AG04449 (cell line): ENCODE measurements around the gene PPM1N.
A peak's percentile ranks its signal among the peaks of the same experiment; 100 is the strongest.

ENCODE experiments used
- CTCF ChIA-PET: fragments of 350-600 bp; formaldehyde crosslinking; extraction: SDS; loops from one replicate; lab custom pipeline; 2021; ENCODE audit warnings: antibody characterized with exemption; lab: Yijun Ruan, JAX
- POLR2A ChIA-PET: fragments of 400-600, 350-600 bp; formaldehyde crosslinking; extraction: SDS; loops from one replicate; lab custom pipeline; 2020; ENCODE audit warnings: antibody characterized with exemption, inconsistent platforms; lab: Yijun Ruan, JAX
- DNase-seq: peaks from one replicate; pipeline ENCODE4 v3.0.0-alpha.2; 2010; ENCODE audit warnings: low read depth, low spot score
- H3K4me3 ChIP-seq: 2 replicates; pipeline ENCODE4 v1.5.1; 2011; ENCODE audit warnings: low read depth, mild to moderate bottlenecking, control low read depth, low read length
- CTCF ChIP-seq: IDR thresholded peaks from one replicate; pipeline ENCODE4 v1.5.1; 2011; ENCODE audit warnings: mild to moderate bottlenecking, moderate library complexity, low read length, control low read depth, inconsistent platforms; ENCODE audit not compliant: insufficient read depth; ENCODE audit errors: missing control alignments

PPM1N gene

GRCh38 chr19:45474606-45475521 lies 23.4 kb upstream of the PPM1N start:
- POLR2A ChIA-PET, result no interaction called here
- H3K4me3 ChIP-seq, result no peak overlapping the region
- no peak for DNase-seq
- CTCF ChIA-PET, result interaction anchor here (1.0 to 19.3 kb wide), 6 partner anchors 8 to 73 kb away, joined by 3 to 773 read pairs (median 29); partner anchors contain the start of genes ERCC1 and FOSB
- TF ChIP-seq CTCF, result no peak

- DNase-seq, result no peak
- ChIA-PET POLR2A (interaction anchor here (0.6 to 1.3 kb wide), 2 partner anchors 7 to 36 kb away, joined by 3 to 4 read pairs; partner anchors contain the start of gene FOSB), CTCF (interaction anchor here (1.0 to 19.3 kb wide), 5 partner anchors 8 to 73 kb away, joined by 3 to 773 read pairs (median 49); partner anchors contain the start of genes ERCC1 and FOSB)
- H3K4me3 ChIP-seq, result no peak overlapping the region
- no peak for TF ChIP-seq CTCF
Observed at GRCh38 chr19:45475537-45476291, 22.5 kb upstream of the PPM1N start.

GRCh38 chr19:45476304-45476703 lies 21.9 kb upstream of the PPM1N start:
- ChIA-PET CTCF (interaction anchor here (0.9 to 19.3 kb wide), 8 partner anchors 7 to 74 kb away, joined by 3 to 773 read pairs (median 47); partner anchors contain the start of genes ERCC1, FOSB, PPM1N and RTN2), POLR2A (interaction anchor here (0.6 to 1.3 kb wide), 2 partner anchors 8 to 37 kb away, joined by 3 to 4 read pairs; partner anchors contain the start of gene FOSB)
- no peak for DNase-seq
- H3K4me3 ChIP-seq, result no peak overlapping the region
- no peak for TF ChIP-seq CTCF

DNA sequence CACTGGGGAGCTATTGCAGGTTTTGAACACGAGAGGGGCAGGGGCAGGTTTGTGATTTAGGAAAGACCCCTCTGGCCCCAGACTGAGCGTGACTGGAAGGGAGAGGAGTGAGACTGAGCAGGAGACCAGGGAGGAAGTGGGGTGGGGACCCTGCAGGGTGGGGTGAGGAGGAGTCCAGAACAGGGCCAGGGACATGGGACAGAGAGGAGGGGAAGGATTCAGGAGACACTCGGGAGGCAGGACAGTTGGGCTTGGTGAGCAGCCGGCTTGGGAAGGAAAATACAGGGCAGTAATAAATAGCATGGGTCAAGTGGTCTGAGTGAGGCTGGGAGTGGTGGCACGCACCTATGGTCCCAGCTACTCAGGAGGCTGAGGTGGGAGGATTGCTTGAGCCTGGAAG lies 21.1 kb upstream of the PPM1N start:
- ChIA-PET CTCF (interaction anchor here (0.6 to 19.3 kb wide), 8 partner anchors 8 to 75 kb away, joined by 3 to 773 read pairs (median 47); partner anchors contain the start of genes ERCC1, FOSB, PPM1N and RTN2), POLR2A (interaction anchor here (1.3 kb wide), 1 partner anchor 9 kb away, joined by 3 read pairs; the partner anchor contains the start of gene FOSB)
- TF ChIP-seq CTCF, result no peak
- H3K4me3 ChIP-seq, result no peak overlapping the region
- DNase-seq, result no peak

GRCh38 chr19:45477713-45478453 lies 20.4 kb upstream of the PPM1N start:
- no peak for TF ChIP-seq CTCF
- ChIA-PET CTCF (interaction anchor here (0.8 to 19.3 kb wide), 25 partner anchors 9 to 225 kb away, joined by 3 to 773 read pairs (median 10); partner anchors contain the start of genes EML2, ERCC1, FOSB and PPM1N), POLR2A (interaction anchor here (0.7 to 1.5 kb wide), 8 partner anchors 8 to 300 kb away, joined by 3 to 26 read pairs (median 6); partner anchors contain the start of genes BLOC1S3, ERCC1, FOSB and TRAPPC6A)
- H3K4me3 ChIP-seq, result peak overlapping the region; percentile 63
- DNase-seq, result no peak
